COLO668 (cell line): Measurements from ENCODE around the gene MCL1.

Experiments used
- DNase-seq: peaks from one replicate; lab custom pipeline; 2025; ENCODE audit not compliant: unreplicated experiment; lab: John Stamatoyannopoulos, UW

MCL1 gene

GRCh38 chr1:150544204-150544603 lies 35.2 kb downstream of the MCL1 start:
- peak; percentile 24 for DNase-seq

- peak; percentile 85 for DNase-seq
These were observed 35.8 kb downstream of the MCL1 start for GRCh38 chr1:150543500-150544143.

DNA sequence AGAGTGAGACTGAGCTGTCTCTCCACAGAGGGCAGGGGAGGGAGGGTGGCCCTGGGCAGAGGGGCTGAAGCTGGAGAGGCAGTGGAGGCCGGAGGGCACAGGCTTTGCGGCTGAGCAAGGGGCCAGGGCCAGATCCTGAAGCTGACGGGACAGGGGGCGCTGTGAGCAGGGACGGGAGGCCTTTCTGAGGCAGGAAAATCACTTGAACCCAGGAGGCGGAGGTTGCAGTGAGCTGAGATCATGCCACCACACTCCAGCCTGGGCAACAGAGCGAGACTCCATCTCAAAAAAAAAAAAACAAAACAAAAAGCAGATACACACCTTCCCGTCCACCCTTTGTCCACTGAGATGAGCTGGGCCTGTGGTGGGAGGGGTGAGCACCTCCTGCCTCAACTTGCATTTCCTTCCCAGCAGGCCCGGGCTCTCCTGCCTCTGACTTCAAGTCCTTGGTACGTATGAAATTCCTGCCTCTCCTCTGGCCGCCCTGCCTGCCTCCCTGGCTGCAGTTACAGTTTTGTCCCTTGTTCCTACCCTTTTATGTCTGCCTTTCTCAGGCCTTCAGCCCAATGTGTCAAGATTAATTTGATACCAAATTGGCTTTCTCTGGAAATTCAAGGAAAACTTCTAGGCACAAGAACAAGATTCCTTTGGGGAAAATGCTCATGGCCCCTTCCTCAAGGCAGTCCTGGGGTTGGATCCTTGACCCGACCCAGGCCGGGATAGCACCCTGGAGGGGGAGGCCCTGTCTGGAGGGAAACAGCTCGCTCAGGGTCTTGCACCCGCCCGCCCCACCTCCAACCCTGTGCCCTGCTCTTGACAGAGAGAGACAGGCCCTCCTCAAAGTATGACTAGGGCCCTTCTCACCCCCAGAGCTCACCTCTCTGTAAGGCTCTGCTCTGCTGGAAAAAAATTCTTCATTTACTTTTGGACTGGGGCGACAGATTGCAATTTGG lies 41.4 kb downstream of the MCL1 start:
- no peak for DNase-seq

DNA sequence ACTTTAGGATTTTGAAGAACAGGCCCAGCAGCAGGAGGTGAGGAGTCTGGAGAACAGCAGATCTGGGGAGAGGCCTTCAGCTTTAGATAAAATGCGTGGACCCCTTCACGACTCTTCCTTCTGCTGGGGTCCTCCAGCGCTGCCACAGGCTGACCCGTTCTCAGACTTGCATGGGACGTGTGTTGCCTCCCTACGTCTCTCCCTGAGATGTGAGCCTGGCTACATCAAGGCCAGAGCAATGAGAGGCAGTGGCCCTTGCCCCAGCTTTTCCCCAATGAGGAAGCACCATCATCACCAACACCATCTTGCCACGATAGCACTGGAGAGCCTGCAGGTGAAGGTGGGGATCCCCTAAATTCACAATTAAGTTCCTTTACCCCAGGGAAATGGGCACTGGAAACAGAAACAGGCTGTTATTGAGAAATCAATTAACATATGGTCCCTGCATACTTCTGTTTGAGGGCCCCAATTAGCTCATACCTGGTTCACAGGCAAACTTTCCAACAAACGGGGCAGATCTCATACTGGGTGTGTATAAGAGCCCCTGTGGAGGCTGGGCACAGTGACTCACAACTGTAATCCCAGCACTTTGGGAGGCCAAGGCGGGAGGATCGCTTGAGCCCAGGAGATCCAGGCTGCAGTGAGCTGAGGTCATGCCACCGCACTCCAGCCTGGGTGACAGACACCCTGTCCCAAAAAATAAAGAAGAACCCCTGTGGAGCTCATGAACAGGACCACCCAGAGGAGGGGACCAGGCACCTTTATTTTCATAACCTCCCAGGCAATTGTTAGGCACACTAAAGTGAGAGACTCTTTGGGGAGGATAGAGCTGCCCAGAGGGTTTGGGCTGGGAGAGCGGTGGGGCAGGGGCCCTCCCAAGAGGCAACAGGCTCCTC lies 42.3 kb downstream of the MCL1 start:
- no peak for DNase-seq

DNA sequence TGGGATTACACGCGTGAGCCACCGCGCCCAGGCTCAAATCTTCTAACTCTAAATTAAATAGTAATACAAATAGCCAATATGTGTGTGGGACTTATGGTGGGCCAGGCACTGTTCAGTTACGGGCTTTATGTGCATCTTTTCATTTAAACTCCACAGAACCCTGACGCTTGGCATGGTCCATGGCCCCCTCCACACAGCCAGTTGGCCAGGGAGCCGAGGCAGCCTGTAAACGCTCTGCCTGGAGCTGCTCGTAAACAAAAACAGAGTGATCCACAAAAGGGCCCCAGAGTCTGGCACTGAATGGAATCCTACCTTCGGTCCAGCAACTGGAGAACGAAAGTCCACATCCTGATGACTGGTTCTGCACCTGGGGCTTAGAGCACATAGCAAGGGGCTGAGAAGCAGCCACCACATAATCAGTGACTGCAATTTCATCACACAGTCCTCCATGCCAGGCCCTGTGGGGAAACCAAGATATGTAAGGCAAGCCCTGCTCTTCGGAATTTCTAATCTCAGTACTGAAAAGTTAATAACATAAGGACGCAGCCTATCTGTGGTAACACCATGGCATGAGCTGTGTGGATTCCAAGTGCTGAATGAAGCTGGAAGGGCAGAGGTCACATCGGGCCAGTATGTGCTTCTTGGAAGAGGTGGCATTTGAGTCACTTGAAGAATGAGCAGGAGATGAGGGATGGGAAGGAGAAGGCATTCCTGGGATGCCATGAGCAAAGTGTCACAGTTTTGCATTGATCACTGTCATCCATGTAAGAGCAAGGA lies 43.7 kb downstream of the MCL1 start:
- DNase-seq, result no peak

DNA sequence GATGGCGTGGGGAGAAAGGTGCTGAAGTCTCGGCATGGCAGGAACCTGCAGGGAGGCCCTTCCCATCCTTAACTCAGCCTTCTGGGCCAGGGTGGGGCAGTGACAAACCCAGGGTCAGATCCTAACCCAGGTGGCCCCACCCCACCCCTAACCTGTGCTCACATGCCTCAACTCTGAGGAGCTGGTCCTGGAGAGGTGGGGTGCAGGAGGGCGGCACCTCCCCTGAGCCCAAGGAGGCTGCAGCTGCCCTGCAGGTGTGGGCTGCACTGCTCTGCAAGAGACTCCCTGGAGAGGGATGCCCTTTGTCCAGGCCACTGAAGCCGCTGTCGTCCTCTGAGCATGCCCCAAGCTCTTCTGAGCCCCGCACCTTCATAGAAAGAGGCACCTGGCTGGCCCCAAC lies 45.4 kb downstream of the MCL1 start:
- DNase-seq, result no peak

DNA sequence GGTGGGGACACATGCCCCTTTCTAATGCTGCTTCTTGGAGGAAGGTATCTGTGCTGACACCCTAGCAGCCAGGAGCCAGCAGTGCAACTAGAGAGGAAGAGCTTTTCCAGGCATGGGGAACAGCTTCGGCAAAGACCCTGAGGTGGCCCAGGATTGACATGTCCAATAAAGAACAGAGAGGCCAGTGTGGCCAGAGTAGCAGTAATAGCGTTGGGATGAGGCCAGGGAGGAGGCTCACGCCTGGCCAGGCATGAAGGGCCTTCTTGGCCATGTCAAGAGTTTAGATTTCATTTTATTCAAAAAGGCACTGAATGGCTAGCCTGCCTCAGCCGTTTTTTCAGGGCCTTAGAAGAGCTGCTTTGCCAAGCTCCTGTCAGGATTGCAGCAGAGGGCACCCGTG lies 46.5 kb downstream of the MCL1 start:
- no peak for DNase-seq

DNA sequence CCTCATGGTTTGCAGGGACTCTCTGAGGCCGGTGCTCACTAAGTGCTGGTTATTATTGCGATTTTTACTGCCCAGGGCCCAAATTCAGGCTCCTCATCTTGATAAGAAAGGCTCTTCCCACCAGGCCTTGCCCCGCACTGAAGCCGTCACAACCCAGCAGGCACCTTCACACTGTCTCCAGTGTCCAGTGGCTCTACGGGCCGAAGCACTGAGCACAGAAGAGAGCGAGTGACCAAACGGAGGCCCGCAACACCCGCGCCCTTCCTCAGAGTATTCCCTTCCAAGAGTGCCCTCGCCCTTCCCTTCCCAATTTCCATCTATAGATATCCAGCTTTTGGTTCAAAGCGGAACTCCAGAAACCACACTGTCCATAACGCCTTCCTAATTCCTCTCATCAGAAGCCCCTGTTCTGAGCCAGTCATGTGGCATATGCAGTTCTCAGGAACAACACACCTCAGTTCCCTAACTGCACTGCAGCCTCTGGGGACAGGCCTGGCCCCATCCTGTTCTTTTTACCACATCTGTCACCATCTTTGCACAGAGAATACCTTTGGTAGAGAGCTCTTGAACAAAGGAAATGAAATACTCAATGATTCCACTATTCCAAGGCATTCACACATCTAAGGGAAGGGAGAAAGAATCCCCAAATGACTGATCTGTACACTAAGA lies 48.8 kb downstream of the MCL1 start:
- no peak for DNase-seq

- DNase-seq, result no peak
These were observed 50.4 kb downstream of the MCL1 start for GRCh38 chr1:150529017-150529416.

GRCh38 chr1:150528196-150528595 lies 51.2 kb downstream of the MCL1 start:
- no peak for DNase-seq

DNA sequence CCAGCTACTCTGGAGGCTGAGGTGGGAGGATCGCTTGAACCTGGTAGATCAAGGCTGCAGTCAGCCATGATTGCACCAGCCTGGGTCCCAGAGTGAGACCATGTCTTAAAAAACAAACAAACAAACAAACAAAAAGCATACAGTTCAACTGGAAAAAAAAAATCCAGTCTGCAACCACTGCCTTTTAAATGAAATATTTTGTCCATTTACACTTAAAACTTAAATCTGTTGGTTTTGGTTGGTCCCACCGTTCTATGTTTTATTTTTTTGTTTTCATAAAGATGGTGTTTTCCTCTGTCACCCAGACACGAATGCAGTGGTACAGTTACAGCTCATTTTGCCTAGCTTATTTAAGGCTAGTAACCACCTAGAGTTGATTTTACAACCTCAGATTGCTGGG lies 54.1 kb downstream of the MCL1 start:
- DNase-seq, result no peak
